ENCODE measurements around the gene GSTA3.
"Not testable (repeated sequence)": the region's sequence is repeated elsewhere in the genome, so short reads cannot be mapped to it uniquely, and the experiment has no call there.

GSTA3 gene

GRCh38 chr6:52909531-52909930 lies at the start of gene GSTA3:
TSS of gene GSTA3 (minus strand) at chr6:52909698. CDS start at chr6:52905834, 3,864 bp downstream.
- DNase-seq: no peak

- DNase-seq: no peak
These were observed 49.2 kb upstream of the GSTA3 start for GRCh38 chr6:52958546-52959255.

DNA sequence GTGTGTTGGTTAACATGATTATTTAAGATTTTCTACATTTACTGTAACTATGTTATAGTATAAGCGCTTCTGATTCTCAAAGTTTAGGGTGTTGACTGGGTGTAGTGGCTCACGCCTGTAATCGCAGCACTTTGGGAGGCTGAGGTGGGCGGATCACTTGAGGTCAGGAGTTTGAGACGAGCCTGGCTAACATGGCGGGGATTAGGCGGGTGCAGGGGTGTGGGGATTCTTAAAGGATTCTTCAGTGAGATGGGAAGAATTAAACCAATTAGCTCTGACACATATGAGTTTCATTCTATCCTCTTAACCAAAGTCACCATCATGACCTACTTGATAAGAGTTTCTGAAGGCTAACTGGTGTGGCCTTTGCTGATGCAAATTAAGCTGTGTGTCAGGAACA lies 46.4 kb upstream of the GSTA3 start:
- DNase-seq: no peak

DNA sequence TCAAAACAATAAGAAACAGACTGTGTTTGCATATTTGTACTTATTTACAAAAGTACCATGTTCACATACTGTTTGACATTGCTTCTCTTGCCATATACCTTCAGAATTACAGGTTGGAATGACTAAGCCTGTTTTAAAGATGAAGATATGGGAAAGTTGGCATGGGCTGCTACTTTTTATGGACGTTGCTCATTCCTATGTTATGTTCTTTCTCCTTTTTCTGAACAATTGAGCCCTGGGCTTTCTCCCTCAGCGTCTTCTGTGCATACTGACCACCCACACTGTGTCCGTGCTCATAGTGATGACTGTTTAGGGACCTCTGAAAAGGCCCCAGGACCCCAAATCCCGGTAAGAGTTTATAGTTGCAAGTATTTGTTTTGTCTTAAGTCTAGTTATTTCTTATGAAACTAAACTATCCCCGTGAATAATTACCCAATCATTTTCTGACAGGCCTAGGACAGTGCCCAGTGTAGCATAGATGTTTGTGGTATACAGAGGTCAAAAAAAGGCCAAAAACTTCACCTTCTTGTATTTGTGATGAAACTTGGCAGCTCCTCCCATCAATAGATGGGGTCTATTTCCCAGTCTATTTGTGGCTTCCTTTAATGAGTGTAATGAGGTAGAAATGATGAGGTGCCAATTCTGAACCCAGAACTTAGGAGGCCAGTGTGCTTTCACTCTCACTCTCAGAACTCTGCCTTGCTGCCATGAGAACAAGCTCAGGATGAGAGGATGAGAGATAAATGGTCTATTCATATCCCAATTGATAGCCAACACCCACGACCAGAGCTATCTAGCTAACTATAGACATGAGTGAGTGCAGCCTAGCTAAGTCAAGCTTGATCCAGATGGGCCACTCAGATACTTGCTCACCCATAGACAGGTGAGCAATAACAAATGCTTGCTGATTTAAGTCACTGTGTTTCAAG lies 44.7 kb upstream of the GSTA3 start:
- no peak for DNase-seq

GRCh38 chr6:52946306-52946705 lies 36.8 kb upstream of the GSTA3 start:
- DNase-seq: no peak

- not testable (repeated sequence) for DNase-seq
These were observed 33.3 kb upstream of the GSTA3 start for GRCh38 chr6:52942821-52943220.

DNA sequence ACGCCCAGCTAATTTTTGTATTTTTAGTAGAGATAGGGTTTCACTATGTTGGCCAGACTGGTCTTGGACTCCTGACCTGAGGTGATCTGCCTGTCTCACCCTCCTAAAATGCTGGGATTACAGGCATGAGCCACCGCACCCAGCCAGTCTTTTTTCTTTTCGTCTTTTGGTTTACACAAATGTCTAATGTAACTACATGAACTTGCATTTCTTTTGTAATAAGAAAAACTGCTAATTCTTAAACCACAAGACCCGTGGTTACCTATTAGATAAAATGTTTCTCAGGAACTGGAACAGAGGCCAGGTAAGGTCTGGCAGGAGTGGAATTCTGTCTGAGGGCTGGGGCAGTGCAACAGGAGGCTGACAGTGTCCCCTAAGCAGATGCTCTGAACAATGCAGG lies 32.7 kb upstream of the GSTA3 start:
- DNase-seq: no peak

GRCh38 chr6:52937908-52938307 lies 28.4 kb upstream of the GSTA3 start:
- DNase-seq: no peak

DNA sequence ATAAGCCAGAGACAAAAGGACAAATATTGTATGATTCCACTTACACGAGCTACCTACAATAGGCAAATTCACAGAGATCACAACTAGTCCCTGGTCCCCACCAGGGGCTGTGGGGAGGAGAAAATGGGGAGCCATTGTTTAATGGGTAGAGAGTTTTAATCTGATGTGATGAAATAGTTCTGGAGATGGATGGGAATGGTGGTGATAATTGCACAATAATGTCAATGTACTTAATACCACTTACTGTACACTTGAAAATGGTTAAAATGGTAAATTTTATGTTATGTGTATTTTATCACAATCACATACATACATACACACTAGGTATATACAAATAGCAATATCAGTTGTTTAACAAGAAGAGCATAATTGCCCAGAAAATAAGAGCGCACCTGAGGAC lies 24.3 kb upstream of the GSTA3 start:
- DNase-seq: no peak

- no peak for DNase-seq
These were observed 21.9 kb upstream of the GSTA3 start for GRCh38 chr6:52931351-52931750.

DNA sequence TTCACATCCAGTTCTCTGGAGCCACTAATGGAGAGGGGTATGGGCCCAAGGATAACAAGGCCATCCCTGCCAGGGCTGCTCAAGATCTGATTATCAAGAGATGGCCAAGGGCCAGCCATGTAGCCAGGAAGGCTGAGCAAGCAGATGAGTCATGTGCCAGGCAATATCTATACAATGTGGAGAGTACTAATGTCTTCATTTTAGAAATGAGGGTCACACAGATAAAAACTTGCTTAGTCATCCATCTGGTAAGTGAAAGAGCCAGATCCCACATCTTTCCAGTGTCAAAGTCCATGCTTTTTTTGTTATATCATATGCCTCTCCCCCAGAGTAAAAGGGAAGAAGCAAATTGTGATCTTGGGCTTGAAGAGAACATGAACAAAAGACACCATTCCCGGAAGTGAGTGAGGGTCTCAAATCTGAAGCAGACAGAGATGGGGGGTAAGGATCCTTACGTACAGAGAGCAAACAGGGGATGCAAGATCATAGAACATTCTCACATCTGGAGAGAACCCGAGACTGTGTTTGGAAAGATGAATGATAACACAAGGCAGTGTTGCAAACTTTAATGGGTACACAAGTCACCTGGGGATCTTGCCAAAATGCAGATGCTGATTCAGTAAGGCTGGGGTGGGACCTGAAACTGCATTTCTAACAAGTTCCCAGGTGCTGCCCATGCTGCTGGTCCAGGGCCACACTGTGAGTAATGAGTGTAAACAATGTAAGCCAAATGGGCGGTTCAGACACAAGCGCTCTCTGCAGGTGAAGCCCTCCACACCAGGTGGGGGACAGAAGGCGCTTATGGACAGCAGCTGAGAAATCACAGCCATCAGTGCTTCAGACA lies 20.0 kb upstream of the GSTA3 start:
- DNase-seq: no peak

DNA sequence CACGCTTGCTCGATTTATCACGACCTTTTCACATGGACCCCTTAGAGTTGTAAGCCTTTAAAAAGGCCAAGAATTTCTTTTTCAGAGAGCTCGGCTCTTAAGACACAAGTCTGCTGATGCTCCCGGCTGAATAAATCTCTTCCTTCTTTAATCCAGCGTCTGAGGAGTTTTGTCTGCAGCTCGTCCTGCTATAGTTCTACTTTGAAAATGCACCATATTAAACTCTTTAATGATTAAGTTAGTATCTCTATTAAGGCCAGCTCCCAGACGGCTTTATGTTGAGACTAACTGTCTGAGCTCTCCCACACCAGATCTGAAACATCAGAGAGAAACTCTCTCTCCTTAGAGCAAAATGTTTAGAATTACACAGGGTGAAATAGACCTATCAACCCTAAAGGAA lies 18.0 kb upstream of the GSTA3 start:
- DNase-seq: no peak

DNA sequence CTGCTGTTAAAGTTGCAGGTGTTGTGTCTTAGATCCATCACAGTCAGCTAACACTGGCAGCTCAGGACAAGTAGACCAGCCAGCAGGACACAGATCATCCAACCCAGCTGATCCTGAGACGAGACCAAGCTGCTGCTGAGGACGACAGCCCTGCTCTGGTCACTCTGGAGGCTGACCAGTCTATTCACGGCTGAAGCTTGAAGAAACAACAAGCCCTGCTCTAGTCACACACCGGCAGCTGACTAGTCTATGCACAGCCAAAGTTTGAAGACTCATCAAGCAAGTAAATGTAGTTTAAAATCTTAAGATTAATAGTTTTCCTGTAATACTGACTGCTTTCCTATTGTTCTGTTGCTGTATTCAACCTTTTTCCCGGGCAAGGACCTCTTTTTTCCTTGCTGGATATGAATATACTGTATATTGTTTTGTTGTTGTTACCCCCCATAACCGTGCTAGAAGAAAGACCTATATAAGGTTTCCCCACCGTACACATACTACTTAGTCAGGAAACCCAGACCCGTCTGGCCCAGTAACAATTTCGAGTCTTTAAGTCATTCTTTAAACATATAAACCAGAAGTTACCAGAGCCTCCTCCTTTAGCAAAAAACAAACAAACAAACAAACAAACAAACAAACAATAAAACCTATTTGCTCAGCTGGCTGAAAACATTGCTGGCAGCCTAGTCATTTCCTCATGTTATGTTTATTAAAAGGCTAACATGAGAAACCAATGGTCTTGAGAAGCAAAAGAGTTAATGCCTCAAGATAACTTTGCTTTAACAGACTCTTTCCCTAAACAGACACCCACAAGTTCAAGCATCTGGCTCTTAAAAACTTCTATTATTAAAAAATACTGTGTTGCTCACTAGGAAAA lies 16.7 kb upstream of the GSTA3 start:
- DNase-seq: no peak

DNA sequence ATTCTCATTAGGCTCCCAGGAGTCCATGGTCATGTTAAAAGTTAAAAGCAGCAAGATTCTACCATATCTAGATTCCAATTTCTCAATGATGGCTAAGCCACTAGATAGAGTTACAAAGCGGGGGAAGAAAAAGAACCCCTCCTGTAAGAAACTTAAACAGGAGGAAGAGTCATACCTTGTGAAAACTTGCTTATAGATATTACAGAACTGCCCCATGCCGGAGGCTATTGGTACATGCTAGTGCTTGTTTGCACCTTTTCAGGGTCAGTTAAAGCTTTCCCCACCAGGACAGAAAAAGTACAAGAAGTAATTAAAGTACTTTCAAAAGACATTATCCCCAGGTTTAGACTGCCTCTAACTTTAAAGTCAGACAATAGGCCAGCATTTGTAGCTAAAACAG lies 15.5 kb upstream of the GSTA3 start:
- DNase-seq: no peak

GRCh38 chr6:52923689-52924088 lies 14.2 kb upstream of the GSTA3 start:
- not testable (repeated sequence) for DNase-seq

DNA sequence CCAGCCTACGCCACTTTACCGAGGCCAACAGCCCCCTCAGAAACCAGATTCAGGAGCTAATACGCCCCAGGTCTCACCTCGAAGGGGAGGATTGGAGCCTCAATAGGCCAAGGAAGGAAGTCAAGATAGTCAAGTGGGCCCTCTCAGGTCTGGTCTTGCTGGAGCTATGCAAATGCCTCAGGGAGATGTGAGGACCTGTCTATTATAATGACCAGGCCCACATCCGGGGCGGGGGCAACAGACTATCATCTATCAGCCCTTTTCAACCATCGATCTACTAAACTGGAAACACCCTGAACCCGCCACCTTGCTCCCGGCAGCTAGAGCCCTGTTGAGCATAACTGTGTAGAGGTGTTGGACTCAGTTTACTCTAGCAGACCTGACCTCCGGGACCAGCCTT lies 12.7 kb upstream of the GSTA3 start:
- DNase-seq: no peak

DNA sequence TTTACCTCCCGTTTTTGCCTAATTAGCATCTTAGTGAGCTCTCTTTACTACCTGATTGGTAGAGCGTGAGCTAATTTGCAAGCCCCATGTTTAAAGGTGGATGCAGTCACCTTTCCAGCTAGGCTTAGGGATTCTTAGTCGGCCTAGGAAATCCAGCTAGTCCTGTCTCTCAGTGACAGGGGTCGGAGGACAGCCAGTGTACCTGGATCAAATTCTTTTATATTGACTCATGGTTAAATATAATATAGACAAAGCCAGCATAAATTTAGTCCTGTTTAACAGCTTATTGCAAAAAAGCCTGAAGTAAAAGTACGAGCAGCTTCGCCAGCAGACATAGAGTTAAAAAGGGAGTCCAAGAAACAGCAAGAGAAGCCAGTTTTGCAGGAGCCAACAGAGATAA lies 12.2 kb upstream of the GSTA3 start:
- no peak for DNase-seq

DNA sequence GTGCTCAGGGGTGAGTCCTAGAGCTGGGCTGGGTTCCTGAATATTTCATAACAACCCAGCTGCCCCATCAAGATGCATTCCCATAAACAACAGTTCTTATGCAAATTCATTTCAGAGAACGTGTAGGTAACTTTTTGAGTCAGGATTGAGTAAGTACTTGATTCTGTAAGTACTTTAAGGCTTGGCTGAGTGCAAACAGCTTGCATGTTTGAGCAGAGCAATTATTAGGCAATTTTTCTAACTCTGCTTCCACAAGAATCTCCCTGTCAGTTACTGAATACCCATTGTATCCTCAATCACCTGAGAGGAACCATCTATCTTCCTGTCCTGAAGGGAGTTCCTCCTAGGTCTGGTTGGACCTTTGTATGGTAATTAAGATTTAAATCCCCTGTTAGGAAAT lies 10.0 kb upstream of the GSTA3 start:
- DNase-seq: not testable (repeated sequence)

DNA sequence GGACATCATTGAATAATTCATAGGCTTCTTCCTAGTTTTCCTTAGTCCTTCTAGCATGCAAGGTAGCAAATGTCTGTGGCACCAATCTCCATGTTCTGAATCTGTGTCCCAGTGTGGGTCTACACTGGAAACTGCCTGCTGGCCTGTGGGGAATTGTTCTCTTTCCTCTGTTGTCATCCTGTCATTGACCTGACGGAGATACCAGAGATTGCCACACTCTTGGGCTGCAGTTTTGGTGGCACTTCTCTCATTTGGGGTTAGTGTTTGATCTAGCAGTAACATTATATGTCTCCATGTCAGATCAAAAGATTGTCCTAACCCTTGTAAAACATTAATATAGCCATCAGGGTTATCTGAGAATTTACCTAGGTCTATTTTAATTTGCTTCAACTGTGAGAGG lies 9.3 kb upstream of the GSTA3 start:
- not testable (repeated sequence) for DNase-seq

DNA sequence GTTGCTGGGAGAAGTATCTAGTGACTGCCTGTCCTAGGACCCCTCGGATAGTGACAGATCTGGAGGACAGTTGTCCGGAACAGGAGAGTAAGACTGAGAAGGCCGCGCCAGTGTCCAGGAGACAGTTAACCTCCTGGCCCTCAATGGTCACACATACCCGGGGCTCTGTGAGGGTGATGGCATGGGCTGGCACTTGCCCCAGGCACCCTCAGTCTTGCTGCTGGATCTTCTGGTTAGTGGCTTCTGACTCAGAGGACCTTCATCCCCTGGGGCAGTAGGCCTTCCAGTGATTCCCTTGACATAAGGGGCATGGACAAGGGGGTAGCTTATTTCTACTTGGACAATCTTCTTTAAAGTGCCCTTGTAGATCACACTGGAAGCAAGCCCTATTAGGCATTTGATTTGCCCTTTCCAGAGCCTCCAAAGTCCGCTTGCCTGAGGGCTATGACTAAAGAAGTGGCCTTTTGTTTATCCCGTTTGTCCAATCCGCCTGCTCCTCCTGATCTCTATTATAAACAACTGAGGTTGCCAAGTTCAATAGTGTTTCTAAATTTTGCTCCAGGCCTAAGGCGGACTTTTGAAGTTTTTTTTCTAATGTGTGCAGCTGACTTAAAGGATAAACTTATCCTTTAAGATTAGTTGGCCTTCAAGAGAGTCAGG lies 8.7 kb upstream of the GSTA3 start:
- not testable (repeated sequence) for DNase-seq

DNA sequence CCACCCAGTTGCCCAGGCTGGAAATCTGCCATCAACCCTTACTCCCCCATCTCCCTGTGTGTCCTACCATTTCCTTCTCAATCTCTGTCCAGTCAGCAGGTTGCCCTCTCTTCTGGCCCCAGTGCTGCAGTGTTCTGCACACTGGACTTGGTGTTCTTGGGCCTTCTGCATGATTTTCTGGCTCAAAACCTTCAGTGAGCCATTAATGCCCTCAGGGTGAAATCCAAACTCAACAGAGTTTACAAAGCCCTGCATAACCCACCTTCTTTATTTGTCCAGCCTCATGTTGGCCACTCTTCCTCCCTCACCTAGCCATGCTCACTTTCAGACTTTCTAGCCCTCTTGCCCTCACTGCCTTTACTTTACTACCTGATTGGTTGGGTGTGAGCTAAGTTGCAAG lies 5.0 kb upstream of the GSTA3 start:
- DNase-seq: no peak

DNA sequence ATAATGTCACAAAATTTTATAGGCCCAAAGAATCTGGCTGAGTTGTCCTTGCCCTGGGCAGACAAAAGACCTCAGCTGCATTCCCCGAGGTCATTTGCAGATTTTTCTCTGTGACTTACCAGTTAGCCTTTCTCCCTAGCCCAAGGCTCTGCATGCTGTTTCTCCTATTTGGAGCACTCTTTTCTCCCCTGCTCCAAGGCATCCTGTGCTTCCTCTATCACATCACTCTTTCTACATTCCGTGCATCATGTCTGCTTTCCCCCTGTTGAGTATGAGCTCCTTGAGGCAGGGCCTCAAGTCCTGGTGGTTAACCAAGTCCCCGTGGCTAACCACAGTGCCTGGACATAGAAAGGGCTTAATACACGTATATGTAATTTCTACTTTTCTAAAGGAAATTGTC lies 593 bp upstream of the GSTA3 start:
- DNase-seq: no peak

All from NCI-H1105 treated with DMSO at 0.1 percent for 48 hours (cell line).